Fibroblast of pulmonary artery (primary cell): ENCODE results near the gene CUEDC1.
"Not testable (repeated sequence)": the region's sequence is repeated elsewhere in the genome, so short reads cannot be mapped to it uniquely, and the experiment has no call there.

ENCODE experiments used
- DNase-seq: peaks from one replicate; pipeline ENCODE4 v3.0.0-alpha.2; 2010; ENCODE audit warnings: low read depth
- H3K4me3 ChIP-seq: replicated peaks from 2 replicates; pipeline ENCODE4 v1.5.1; 2011; ENCODE audit warnings: low read depth, mild to moderate bottlenecking, control low read depth, low read length, moderate library complexity
- TF ChIP-seq, protein P1 (sequence below): IDR thresholded peaks from 2 replicates; pipeline ENCODE4 v1.5.1; 2011; ENCODE audit warnings: mild to moderate bottlenecking, control low read depth, low read length, inconsistent platforms; ENCODE audit errors: missing control alignments

Gene CUEDC1

DNA sequence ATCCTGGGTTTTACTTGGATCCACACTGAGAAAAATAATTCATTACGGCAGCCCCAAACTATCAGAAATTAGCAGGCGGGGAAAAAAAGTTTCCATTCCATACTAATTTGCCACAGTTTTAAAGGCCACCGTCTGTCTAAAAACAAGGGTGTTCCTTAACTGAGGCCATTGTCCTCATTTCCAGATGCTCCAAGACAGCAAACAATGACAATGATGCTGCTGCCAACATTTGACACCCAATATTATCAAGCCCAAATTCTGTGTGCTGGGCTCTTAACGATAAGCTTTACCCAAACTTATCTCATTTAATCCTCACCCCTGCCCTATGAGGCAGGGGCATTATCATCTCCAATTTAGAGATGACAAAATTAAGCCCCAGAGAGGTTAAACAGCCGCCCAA lies 26.3 kb downstream of the CUEDC1 start:
- TF ChIP-seq, protein P1, sequence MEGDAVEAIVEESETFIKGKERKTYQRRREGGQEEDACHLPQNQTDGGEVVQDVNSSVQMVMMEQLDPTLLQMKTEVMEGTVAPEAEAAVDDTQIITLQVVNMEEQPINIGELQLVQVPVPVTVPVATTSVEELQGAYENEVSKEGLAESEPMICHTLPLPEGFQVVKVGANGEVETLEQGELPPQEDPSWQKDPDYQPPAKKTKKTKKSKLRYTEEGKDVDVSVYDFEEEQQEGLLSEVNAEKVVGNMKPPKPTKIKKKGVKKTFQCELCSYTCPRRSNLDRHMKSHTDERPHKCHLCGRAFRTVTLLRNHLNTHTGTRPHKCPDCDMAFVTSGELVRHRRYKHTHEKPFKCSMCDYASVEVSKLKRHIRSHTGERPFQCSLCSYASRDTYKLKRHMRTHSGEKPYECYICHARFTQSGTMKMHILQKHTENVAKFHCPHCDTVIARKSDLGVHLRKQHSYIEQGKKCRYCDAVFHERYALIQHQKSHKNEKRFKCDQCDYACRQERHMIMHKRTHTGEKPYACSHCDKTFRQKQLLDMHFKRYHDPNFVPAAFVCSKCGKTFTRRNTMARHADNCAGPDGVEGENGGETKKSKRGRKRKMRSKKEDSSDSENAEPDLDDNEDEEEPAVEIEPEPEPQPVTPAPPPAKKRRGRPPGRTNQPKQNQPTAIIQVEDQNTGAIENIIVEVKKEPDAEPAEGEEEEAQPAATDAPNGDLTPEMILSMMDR = no peak
- DNase-seq = no peak
- no peak overlapping the region for H3K4me3 ChIP-seq

GRCh38 chr17:57927048-57927723 lies 28.0 kb downstream of the CUEDC1 start:
- TF ChIP-seq, protein P1 = no peak
- peak; percentile 65 for DNase-seq

GRCh38 chr17:57926723-57927047 lies 28.5 kb downstream of the CUEDC1 start:
- H3K4me3 ChIP-seq = no peak overlapping the region
- TF ChIP-seq, protein P1 = no peak
- DNase-seq = no peak

More at GRCh38 chr17:57927048-57927723, 28.0 kb downstream of the CUEDC1 start:
- H3K4me3 ChIP-seq = no peak overlapping the region

DNA sequence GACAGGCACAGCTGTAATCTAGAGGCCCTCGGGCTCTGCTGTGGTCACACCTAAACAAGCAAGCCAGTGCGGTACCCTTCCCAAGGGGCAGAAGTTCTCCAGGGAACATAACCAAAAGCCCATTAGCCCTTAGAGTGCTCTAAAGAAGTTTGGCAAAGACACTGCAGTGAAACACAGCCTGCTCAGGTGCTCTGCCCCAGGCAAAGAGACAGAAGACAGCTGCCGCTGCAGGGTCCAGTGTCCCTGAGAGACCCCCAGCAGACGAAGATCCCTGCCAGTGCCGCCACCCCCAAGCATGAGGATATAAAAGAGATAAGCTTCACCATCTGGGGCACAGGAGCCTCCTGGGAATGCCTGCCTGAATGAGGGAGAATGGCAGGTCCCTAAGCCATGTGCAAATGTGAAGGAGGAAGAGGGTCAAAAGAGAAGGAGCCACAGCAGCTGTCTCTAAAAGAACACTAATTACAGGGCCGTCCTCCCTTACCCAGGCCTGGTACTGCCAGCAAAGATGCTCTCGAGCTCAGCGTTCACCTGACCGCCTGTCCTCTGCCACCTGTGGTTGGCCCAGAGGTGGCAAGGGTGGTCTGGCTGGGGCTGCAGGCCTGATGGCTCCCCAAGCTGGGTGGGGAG lies 29.7 kb downstream of the CUEDC1 start:
- no peak overlapping the region for H3K4me3 ChIP-seq
- TF ChIP-seq, protein P1 = no peak
- DNase-seq = no peak

GRCh38 chr17:57924677-57925076 lies 30.5 kb downstream of the CUEDC1 start:
- TF ChIP-seq, protein P1 = no peak
- no peak for DNase-seq
- H3K4me3 ChIP-seq = no peak overlapping the region

DNA sequence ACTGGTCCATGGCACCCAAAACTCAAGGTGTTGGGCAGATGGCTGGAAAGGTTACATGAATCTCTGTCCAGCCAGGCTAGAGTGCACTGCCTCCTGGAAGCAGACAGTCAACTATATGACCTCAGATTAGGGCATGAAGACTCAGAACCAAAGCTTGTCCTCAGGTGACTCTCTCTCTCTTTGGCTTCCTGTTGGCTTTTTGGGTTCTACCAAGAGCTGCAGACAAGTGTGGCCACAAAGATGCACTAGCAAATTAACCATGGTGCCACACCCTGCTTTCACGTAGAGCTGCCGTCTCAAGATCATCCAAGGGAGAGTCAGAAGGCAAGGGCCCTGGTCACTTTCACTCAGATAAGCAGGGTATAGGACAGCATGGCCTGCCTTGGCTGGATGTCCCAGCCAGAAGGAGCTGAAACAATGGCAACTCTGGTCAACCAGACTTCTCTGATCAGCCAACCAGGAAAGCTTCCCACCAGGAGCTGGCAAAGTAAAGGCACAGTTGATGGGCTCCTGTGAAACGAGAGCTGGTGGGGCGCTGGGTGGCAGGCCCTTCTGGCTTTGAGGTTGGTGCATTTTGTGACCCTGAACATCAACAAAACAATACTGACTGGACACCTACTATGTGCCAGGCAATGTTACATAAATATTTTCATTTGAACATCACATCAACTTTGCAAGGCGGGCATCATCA lies 31.9 kb downstream of the CUEDC1 start:
- TF ChIP-seq, protein P1 = no peak
- DNase-seq = no peak
- no peak overlapping the region for H3K4me3 ChIP-seq

DNA sequence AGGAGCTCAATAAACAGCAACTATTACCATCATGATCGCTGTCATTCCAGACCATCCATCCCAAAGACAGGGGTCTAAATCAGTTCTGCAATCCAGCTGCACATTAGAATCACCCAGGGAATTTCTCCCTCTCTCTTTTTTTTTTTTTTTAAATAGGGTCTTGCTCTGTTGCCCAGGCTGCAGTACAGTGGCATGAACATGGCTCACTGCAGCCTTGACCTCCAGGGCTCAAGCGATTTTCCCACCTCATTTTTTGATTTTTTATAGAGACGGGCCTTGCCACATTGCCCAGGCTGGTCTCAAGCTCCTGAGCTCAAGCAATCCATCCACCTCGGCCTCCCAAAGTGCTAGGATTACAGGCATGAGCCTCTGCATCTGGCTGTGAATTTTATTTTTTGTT lies 32.5 kb downstream of the CUEDC1 start:
- H3K4me3 ChIP-seq, DNase-seq: not testable (repeated sequence)
